Astrocyte (in vitro differentiated cells and primary cell): Measurements from ENCODE around the gene TET1.

ENCODE experiments used
- CTCF ChIP-seq: IDR thresholded peaks from 2 replicates; pipeline ENCODE4 v1.5.1; 2011; ENCODE audit warnings: low read depth, mild to moderate bottlenecking, inconsistent platforms, low read length, moderate library complexity; ENCODE audit not compliant: insufficient read depth
- EZH2 ChIP-seq: IDR thresholded peaks from 2 replicates; pipeline ENCODE4 v1.6.1; 2012; ENCODE audit warnings: mild to moderate bottlenecking, low read length, inconsistent platforms; ENCODE audit not compliant: insufficient read depth

- TF ChIP-seq CTCF = no peak
- TF ChIP-seq EZH2 = no peak
These were observed 1.7 kb upstream of the TET1 start for GRCh38 chr10:68558478-68558877.
